Esophagus muscularis mucosa (tissue), 3 donors: Measurements from ENCODE around the gene NEDD8.

Experiments
- EP300 ChIP-seq: sonication (generic); formaldehyde crosslinking; IDR thresholded peaks from one replicate; pipeline ENCODE4 v1.6.1; 2017; ENCODE audit warnings: antibody characterized with exemption
- POLR2A ChIP-seq: fragments of 450-650 bp; IDR thresholded peaks from one replicate; pipeline ENCODE4 v1.6.1; 2017; ENCODE audit warnings: antibody characterized with exemption, moderate library complexity, mild to moderate bottlenecking, low read depth
- POLR2AphosphoS5 ChIP-seq, 2 donors: sonication (generic); formaldehyde crosslinking; IDR thresholded peaks; one replicate each; pipeline ENCODE4 v1.6.1; 2017; ENCODE audit warnings: antibody characterized with exemption in 2 of 2

DNA sequence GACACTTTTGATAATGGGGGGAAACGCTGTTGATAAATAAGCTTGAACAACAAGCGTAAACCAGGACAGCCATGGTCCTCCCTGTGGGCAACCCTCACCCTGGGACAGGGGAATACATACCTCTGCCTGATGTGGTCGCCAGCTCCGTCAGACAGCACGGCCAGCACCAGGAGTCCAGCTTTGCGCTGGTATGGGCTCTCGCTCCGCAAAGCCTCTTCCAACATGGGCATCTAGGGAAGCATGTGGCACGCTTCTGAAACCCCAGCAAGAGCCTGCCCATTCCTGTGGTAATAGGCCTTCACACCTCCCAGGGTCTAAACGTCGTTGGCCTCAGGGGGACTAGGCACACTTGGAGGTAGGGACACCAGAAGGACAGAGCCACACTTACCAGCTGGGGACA lies 46.4 kb downstream of the NEDD8 start:
- TF ChIP-seq EP300 = no peak
- no peak for TF ChIP-seq POLR2A
- no peak for TF ChIP-seq POLR2AphosphoS5 (IDR thresholded peaks at IDR 0.05)
